ENCODE data around the gene FARS2. TPM values are rescaled to one million over a fixed set of nuclear protein-coding genes. Genes with fewer than 3 reads are reported as not detected.

FARS2 gene
- total and polyA plus RNA-seq, 9 of the 15 experiments (the other 6 are each of a cell fraction or from before 2014, with no cell fraction given), result 16.5 to 62.2 (median 27.0) TPM

DNA sequence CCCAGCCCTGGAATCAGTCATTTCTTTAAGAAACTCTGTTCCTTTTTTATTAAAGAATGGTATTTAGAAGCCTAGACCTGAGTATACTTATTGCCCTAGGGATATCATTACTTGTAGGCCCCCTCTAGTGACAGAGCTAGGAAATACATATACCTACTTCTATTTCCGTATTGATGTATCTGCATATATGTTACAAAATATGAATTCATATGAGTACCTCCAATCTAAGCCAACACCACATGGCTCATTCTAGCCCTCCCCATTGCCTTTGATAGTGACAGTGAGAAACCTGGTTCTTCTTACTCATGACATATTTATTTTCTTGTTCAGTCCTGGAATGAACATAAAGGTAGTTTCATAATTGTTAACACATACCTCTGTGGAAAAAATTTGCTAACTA, 137.2 kb downstream of the FARS2 start:
- no peak overlapping the region for H2AFZ ChIP-seq (ENCODE audit: low read depth, low read length)
- intact Hi-C loops (cut with micrococcal nuclease), result loop anchor here (1.0 kb wide), 2 partner anchors 183 to 255 kb away; no protein-coding TSS in a partner anchor
- POLR2A ChIA-PET, result interaction anchor here (0.6 to 1.0 kb wide), 4 partner anchors 10 to 501 kb away, joined by 3 read pairs; no protein-coding TSS in a partner anchor
- BruUV-seq (replicated peaks), result no TSS peak
- peak; percentile 93 for ATAC-seq
- no peak overlapping the region for H3K4me2 ChIP-seq (ENCODE audit: insufficient read depth, low read length)
- peak; percentile 66 for FAIRE-seq
- CTCF ChIA-PET (ENCODE audit: low intra/inter-chr PET ratio), result interaction anchor here (0.8 to 3.0 kb wide), 3 partner anchors 183 to 255 kb away, joined by 3 to 25 read pairs (median 21); no protein-coding TSS in a partner anchor
- no peak overlapping the region for H3K9ac ChIP-seq (ENCODE audit: insufficient read depth in 1 of 2, low read depth in 2 of 2, low read length in 2 of 2)
- no peaks in the 10 kb centered on the region for H3K9me1 ChIP-seq (ENCODE audit: control insufficient read depth, insufficient read depth, low read length)
- no peaks in the 10 kb centered on the region for H3K9me3 ChIP-seq (replicated peaks; ENCODE audit: control insufficient read depth, insufficient read depth, low read depth, low read length)
- H3K4me3 ChIP-seq, result no peak overlapping the region
- in situ Hi-C loops (cut with MboI), result no loop called here
- 0 out of 3 replicates have a peak, but pooled peaks cover 2% of the 10 kb centered on the region for H3K79me2 ChIP-seq (ENCODE audit: control insufficient read depth, insufficient read depth, low read length)
- H3K27ac ChIP-seq (ENCODE audit: extremely low read depth, low read depth, low read length), result no peak overlapping the region
- 7% methylated on average over 1 of the region's 1 CpG for WGBS (ENCODE audit: insufficient coverage, low coverage, missing lambda C conversion rate)
- DNase-seq (ENCODE audit: extremely low read depth in 1 of 4, low spot score in 3 of 4), result peak; percentile 32 to 67 (median 43)
- H3K4me1 ChIP-seq (replicated peaks in 1 of 2; ENCODE audit: control insufficient read depth in 2 of 2, insufficient read depth in 2 of 2, low read length in 2 of 2), result 0 out of 5 replicates have a peak, but pooled peaks cover 0 to 4% of the 10 kb centered on the region in 2 experiments
- no peaks in the 10 kb centered on the region for H3K27me3 ChIP-seq (ENCODE audit: control insufficient read depth in 2 of 2, insufficient read depth in 2 of 2, low read length in 2 of 2)
- H3K36me3 ChIP-seq (ENCODE audit: control insufficient read depth, insufficient read depth, low read length), result no peaks in the 10 kb centered on the region
- no peaks in the 10 kb centered on the region; the same call in 1 of the 2 replicates for H4K20me1 ChIP-seq (replicated peaks; ENCODE audit: control insufficient read depth, insufficient read depth, low read length)
- 0 out of 2 replicates have a peak, but pooled peaks have one; percentile 38 for TF ChIP-seq SMC3 (conservative IDR thresholded peaks at IDR 0.05; ENCODE audit: insufficient read depth, low read depth, low read length)
- TF ChIP-seq, protein P1, sequence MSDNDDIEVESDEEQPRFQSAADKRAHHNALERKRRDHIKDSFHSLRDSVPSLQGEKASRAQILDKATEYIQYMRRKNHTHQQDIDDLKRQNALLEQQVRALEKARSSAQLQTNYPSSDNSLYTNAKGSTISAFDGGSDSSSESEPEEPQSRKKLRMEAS (CRISPR knock-in tag; IDR thresholded peaks at IDR 0.05), result no peak
- no peak for TF ChIP-seq SRSF3 (IDR thresholded peaks at IDR 0.05; ENCODE audit: insufficient read depth, low read length)
- TF ChIP-seq RAD21 (CRISPR knock-in tag; conservative IDR thresholded peaks at IDR 0.05 in 1 of 2, IDR thresholded peaks at IDR 0.05 in 1 of 2), result peak; percentile 62 to 82
- TF ChIP-seq NFIX (CRISPR knock-in tag; IDR thresholded peaks at IDR 0.05; ENCODE audit: low read depth), result no peak
- TF ChIP-seq, protein P2, sequence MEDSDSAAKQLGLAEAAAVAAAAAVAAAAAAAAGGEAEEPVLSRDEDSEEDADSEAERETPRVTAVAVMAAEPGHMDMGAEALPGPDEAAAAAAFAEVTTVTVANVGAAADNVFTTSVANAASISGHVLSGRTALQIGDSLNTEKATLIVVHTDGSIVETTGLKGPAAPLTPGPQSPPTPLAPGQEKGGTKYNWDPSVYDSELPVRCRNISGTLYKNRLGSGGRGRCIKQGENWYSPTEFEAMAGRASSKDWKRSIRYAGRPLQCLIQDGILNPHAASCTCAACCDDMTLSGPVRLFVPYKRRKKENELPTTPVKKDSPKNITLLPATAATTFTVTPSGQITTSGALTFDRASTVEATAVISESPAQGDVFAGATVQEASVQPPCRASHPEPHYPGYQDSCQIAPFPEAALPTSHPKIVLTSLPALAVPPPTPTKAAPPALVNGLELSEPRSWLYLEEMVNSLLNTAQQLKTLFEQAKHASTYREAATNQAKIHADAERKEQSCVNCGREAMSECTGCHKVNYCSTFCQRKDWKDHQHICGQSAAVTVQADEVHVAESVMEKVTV (CRISPR knock-in tag; IDR thresholded peaks at IDR 0.05), result peak; percentile 47
- TF ChIP-seq, protein P3, sequence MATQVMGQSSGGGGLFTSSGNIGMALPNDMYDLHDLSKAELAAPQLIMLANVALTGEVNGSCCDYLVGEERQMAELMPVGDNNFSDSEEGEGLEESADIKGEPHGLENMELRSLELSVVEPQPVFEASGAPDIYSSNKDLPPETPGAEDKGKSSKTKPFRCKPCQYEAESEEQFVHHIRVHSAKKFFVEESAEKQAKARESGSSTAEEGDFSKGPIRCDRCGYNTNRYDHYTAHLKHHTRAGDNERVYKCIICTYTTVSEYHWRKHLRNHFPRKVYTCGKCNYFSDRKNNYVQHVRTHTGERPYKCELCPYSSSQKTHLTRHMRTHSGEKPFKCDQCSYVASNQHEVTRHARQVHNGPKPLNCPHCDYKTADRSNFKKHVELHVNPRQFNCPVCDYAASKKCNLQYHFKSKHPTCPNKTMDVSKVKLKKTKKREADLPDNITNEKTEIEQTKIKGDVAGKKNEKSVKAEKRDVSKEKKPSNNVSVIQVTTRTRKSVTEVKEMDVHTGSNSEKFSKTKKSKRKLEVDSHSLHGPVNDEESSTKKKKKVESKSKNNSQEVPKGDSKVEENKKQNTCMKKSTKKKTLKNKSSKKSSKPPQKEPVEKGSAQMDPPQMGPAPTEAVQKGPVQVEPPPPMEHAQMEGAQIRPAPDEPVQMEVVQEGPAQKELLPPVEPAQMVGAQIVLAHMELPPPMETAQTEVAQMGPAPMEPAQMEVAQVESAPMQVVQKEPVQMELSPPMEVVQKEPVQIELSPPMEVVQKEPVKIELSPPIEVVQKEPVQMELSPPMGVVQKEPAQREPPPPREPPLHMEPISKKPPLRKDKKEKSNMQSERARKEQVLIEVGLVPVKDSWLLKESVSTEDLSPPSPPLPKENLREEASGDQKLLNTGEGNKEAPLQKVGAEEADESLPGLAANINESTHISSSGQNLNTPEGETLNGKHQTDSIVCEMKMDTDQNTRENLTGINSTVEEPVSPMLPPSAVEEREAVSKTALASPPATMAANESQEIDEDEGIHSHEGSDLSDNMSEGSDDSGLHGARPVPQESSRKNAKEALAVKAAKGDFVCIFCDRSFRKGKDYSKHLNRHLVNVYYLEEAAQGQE (IDR thresholded peaks at IDR 0.05; ENCODE audit: borderline replicate concordance), result peak; percentile 53; the same call in 1 of the 2 replicates
- TF ChIP-seq, protein P3 (CRISPR knock-in tag; IDR thresholded peaks at IDR 0.05; ENCODE audit: low read depth), result no peak
- no peak for TF ChIP-seq CREB1 (IDR thresholded peaks at IDR 0.05)
- TF ChIP-seq CREB1 (CRISPR knock-in tag; IDR thresholded peaks at IDR 0.05), result no peak
- no peak for TF ChIP-seq ZNF384 (IDR thresholded peaks at IDR 0.05; ENCODE audit: low read depth, low read length)
